GM12878 (cell line): ENCODE measurements around the gene CCDC63. TPM values are rescaled to one million over a fixed set of nuclear protein-coding genes. Genes with fewer than 3 reads are reported as not detected.

Experiments
- ATAC-seq: fragments of 200-7000 bp; cut with Tn5 transposase; 3 replicates; pipeline ENCODE4 v1.9.1; 2020; ENCODE audit warnings: mild to moderate bottlenecking, moderate library complexity
- BruUV-seq: library from RNA; stranded (reverse); fragments of 400-500 nt; replicated peaks from 2 replicates; lab custom pipeline; 2021; lab: Mats Ljungman, UMichigan
- CTCF ChIA-PET: fragments of 300-600 bp; sonication (Branson Sonifier 250); formaldehyde crosslinking; extraction: SDS; loops from one replicate; lab custom pipeline; 2021; ENCODE audit warnings: inconsistent platforms; lab: Yijun Ruan, JAX
- POLR2A ChIA-PET: fragments of 350-600 bp; formaldehyde crosslinking; extraction: SDS; loops from one replicate; lab custom pipeline; 2021; ENCODE audit warnings: inconsistent platforms; lab: Charles Lee
- RAD21 ChIA-PET: fragments of 300-600 bp; sonication (Branson Sonifier 250); formaldehyde crosslinking; loops from one replicate; lab custom pipeline; 2023; ENCODE audit warnings: antibody characterized with exemption; ENCODE audit not compliant: unreplicated experiment; lab: Charles Lee
- SMC1A ChIA-PET: fragments of 300-600 bp; sonication (Branson Sonifier 250); formaldehyde crosslinking; loops from one replicate; lab custom pipeline; 2023; ENCODE audit not compliant: unreplicated experiment, uncharacterized antibody; lab: Charles Lee
- DNase-seq: peaks from one replicate; pipeline ENCODE4 v3.0.0-alpha.2; 2011; ENCODE audit warnings: low read depth, low spot score
- FAIRE-seq: peaks from 3 replicates; lab custom pipeline; 2011; peaks lifted over from hg19 to GRCh38; lab: Jason Lieb, UNC
- H2AFZ ChIP-seq: 2 replicates; pipeline ENCODE4 v1.6.0; 2011; ENCODE audit warnings: low read depth, low read length, control low read depth; ENCODE audit not compliant: control insufficient read depth
- H3K27ac ChIP-seq: 2 replicates; pipeline ENCODE4 v1.5.1; 2011; ENCODE audit warnings: control low read depth; ENCODE audit not compliant: control insufficient read depth, insufficient read depth
- H3K27me3 ChIP-seq, 2 experiments: replicated peaks in 1 of 2; 2 replicates each; pipeline versions ENCODE4 v1.6.0 to v1.6.1; 2011; ENCODE audit warnings: low read length in 1 of 2; ENCODE audit not compliant: control insufficient read depth in 2 of 2, insufficient read depth in 2 of 2
- H3K36me3 ChIP-seq, 2 experiments: 2 replicates each; pipeline ENCODE4 v1.5.1; 2011; ENCODE audit warnings: low read length in 1 of 2; ENCODE audit not compliant: control insufficient read depth in 2 of 2, insufficient read depth in 2 of 2
- H3K4me1 ChIP-seq: 2 replicates; pipeline ENCODE4 v1.6.1; 2011; ENCODE audit warnings: mild to moderate bottlenecking, low read length, moderate library complexity, mixed read lengths; ENCODE audit not compliant: control insufficient read depth, insufficient read depth
- H3K4me2 ChIP-seq: 2 replicates; pipeline ENCODE4 v1.6.0; 2011; ENCODE audit warnings: control low read depth; ENCODE audit not compliant: control insufficient read depth, insufficient read depth
- H3K4me3 ChIP-seq: fragments of 200-600 bp; sonication (generic); 2 replicates; pipeline ENCODE4 v1.5.1; 2016
- H3K79me2 ChIP-seq: 2 replicates; pipeline ENCODE4 v1.6.0; 2011; ENCODE audit warnings: low read length; ENCODE audit not compliant: control insufficient read depth, insufficient read depth
- H3K9ac ChIP-seq: 2 replicates; pipeline ENCODE4 v1.8.0; 2011; ENCODE audit warnings: low read length, control low read depth, mixed read lengths; ENCODE audit not compliant: control insufficient read depth, insufficient read depth
- H3K9me3 ChIP-seq: replicated peaks from 3 replicates; pipeline ENCODE4 v1.5.1; 2011; ENCODE audit warnings: mild to moderate bottlenecking, low read length; ENCODE audit not compliant: control insufficient read depth, insufficient read depth
- H4K20me1 ChIP-seq: 2 replicates; pipeline ENCODE4 v1.6.0; 2011; ENCODE audit not compliant: control insufficient read depth, insufficient read depth
- CBFB ChIP-seq: IDR thresholded peaks from 2 replicates; pipeline ENCODE4 v1.6.1; 2016; ENCODE audit warnings: antibody characterized with exemption, low read depth
- CHD4 ChIP-seq: fragments of 200-600 bp; sonication (generic); IDR thresholded peaks from 2 replicates; pipeline ENCODE4 v1.6.1; 2016; ENCODE audit warnings: mild to moderate bottlenecking
- EZH2 ChIP-seq: IDR thresholded peaks from 2 replicates; pipeline ENCODE4 v1.6.1; 2012; ENCODE audit warnings: low read depth, mild to moderate bottlenecking, control low read depth, inconsistent platforms, low read length, borderline replicate concordance; ENCODE audit not compliant: control insufficient read depth
- GABPA ChIP-seq: IDR thresholded peaks from 2 replicates; pipeline ENCODE4 v1.6.1; 2014; ENCODE audit warnings: antibody characterized with exemption, low read depth, mild to moderate bottlenecking, inconsistent platforms
- HDAC2 ChIP-seq: fragments of 200-600 bp; sonication (generic); IDR thresholded peaks from 2 replicates; pipeline ENCODE4 v1.6.1; 2017
- IKZF2 ChIP-seq, 2 experiments: fragments of 450-650 bp; IDR thresholded peaks; 2 replicates each; pipeline ENCODE4 v1.6.1; 2017; ENCODE audit warnings: mild to moderate bottlenecking in 2 of 2, moderate library complexity in 2 of 2
- KLF5 ChIP-seq: fragments of 450-650 bp; IDR thresholded peaks from 2 replicates; pipeline ENCODE4 v1.6.1; 2014; ENCODE audit warnings: mild to moderate bottlenecking; ENCODE audit not compliant: partially characterized antibody
- NFIC ChIP-seq: IDR thresholded peaks from 2 replicates; pipeline ENCODE4 v1.6.1; 2012; ENCODE audit warnings: low read depth, mild to moderate bottlenecking, inconsistent platforms, low read length, moderate library complexity
- PAX5 ChIP-seq: IDR thresholded peaks from 2 replicates; pipeline ENCODE4 v1.6.1; 2011; ENCODE audit warnings: low read depth, low read length, borderline replicate concordance
- SP1 ChIP-seq: IDR thresholded peaks from one replicate; pipeline ENCODE4 v1.6.1; 2011; ENCODE audit warnings: low read depth, low read length
- ZBTB4 ChIP-seq: fragments of 450-650 bp; formaldehyde crosslinking; IDR thresholded peaks from 2 replicates; pipeline ENCODE4 v1.4.0; 2022; ENCODE audit warnings: mild to moderate bottlenecking, moderate library complexity
- WGBS: methylation state at CpG from one replicate; pipeline ENCODE4 v1.1.6; 2016; ENCODE audit warnings: low lambda C conversion rate; ENCODE audit not compliant: insufficient replicate concordance, insufficient coverage; ENCODE audit errors: missing lambda C conversion rate; 5-methylcytosine and 5-hydroxymethylcytosine counted together
- in situ Hi-C: fragments of 300-500 bp; cut with MboI; formaldehyde crosslinking; loops from 9 replicates; pipeline ENCODE4 v1.14.3; 2018; ENCODE audit warnings: mixed read lengths
- intact Hi-C: fragments of 100-400 bp; cut with micrococcal nuclease; formaldehyde crosslinking; loops from one replicate; pipeline ENCODE4 v1.14.2; 2022; ENCODE audit not compliant: unreplicated experiment
- polyA plus RNA-seq, 11 experiments: library from polyadenylated mRNA; depleted of rRNA in 4 of 11; unstranded in 6 of 11; stranded (reverse) in 5 of 11; fragments of >200 nt; fragmentation: Nextera tagmentation in 4 of 11; fragmentation: Illumina TruSeq in 1 of 11; extraction: Ambion mirVana in 4 of 11; extraction: Trizol in 1 of 11; gene quantifications; 1 replicate in 1 of 11; 2 replicates in 10 of 11; pipeline versions ENCODE4 v1.2.1 to v1.2.3, GENCODE V29; 2011 to 2016; ENCODE audit warnings: inconsistent platforms in 2 of 11, missing spikeins in 2 of 11, low read depth in 1 of 11
- total RNA-seq, 4 experiments: library from RNA; depleted of rRNA in 3 of 4; stranded (reverse); fragments of >200 nt in 3 of 4; fragmentation: Illumina TruSeq in 1 of 4; extraction: Trizol in 1 of 4; gene quantifications; 2 replicates each; pipeline versions ENCODE4 v1.2.1 to v1.2.3, GENCODE V29; 2013 to 2021
- TF ChIP-seq, protein P1 (sequence below): fragments of 450-650 bp; formaldehyde crosslinking; IDR thresholded peaks from 2 replicates; pipeline ENCODE4 v1.4.0; 2020; ENCODE audit warnings: mild to moderate bottlenecking, moderate library complexity

CCDC63 gene
- total and polyA plus RNA-seq, 10 of the 15 experiments (the other 5 are each of a cell fraction or from before 2014, with no cell fraction given): not detected

- no peaks in the 10 kb centered on the region for H3K4me1 ChIP-seq
- in situ Hi-C loops (no loop called here), intact Hi-C loops (no loop called here)
- H3K27me3 ChIP-seq: no peaks in the 10 kb centered on the region
- no peak for FAIRE-seq
- TF ChIP-seq CBFB: no peak
- no peak for TF ChIP-seq PAX5
- ATAC-seq: no peak
- H3K9ac ChIP-seq: no peak overlapping the region
- no peak overlapping the region for H3K27ac ChIP-seq
- no peak overlapping the region for H3K4me2 ChIP-seq
- peaks cover 3% of the 10 kb centered on the region; the same call in 2 of the 3 replicates for H3K9me3 ChIP-seq
- ChIA-PET POLR2A (interaction anchor here (0.5 kb wide), 1 partner anchor 28 kb away, joined by 4 read pairs; no protein-coding TSS in a partner anchor), CTCF (no interaction called here), SMC1A (interaction anchor here (1.3 to 2.4 kb wide), 2 partner anchors 10 to 18 kb away, joined by 3 to 7 read pairs; no protein-coding TSS in a partner anchor), RAD21 (no interaction called here)
- no peaks in the 10 kb centered on the region for H4K20me1 ChIP-seq
- H3K36me3 ChIP-seq: no peaks in the 10 kb centered on the region
- no peaks in the 10 kb centered on the region for H3K79me2 ChIP-seq
- no TSS peak for BruUV-seq
- no peak overlapping the region for H2AFZ ChIP-seq
- DNase-seq: no peak
- 69% methylated on average over 3 of the region's 3 CpGs for WGBS
- no peak overlapping the region for H3K4me3 ChIP-seq
Observed at GRCh38 chr12:110804406-110804805, 42.4 kb upstream of the CCDC63 start.

GRCh38 chr12:110807640-110808039 is 39.1 kb upstream of the CCDC63 start:
- H3K9me3 ChIP-seq: peaks cover 3% of the 10 kb centered on the region; the same call in 2 of the 3 replicates
- in situ Hi-C loops: no loop called here
- no peak overlapping the region for H3K27ac ChIP-seq
- ChIA-PET SMC1A (no interaction called here), RAD21 (no interaction called here), CTCF (no interaction called here), POLR2A (no interaction called here)
- H3K79me2 ChIP-seq: no peaks in the 10 kb centered on the region
- no peak overlapping the region for H3K4me3 ChIP-seq
- no peak overlapping the region for H3K4me2 ChIP-seq
- H3K27me3 ChIP-seq: no peaks in the 10 kb centered on the region; a peak in 1 of 4 replicates
- no peak for DNase-seq
- no peaks in the 10 kb centered on the region for H3K4me1 ChIP-seq
- no peaks in the 10 kb centered on the region for H4K20me1 ChIP-seq
- H3K36me3 ChIP-seq: no peaks in the 10 kb centered on the region
- FAIRE-seq: no peak
- ATAC-seq: no peak
- H2AFZ ChIP-seq: no peak overlapping the region
- intact Hi-C loops: no loop called here
- 62% methylated on average over 7 of the region's 7 CpGs for WGBS
- BruUV-seq: no TSS peak
- no peak overlapping the region for H3K9ac ChIP-seq
- TF ChIP-seq, protein P1, sequence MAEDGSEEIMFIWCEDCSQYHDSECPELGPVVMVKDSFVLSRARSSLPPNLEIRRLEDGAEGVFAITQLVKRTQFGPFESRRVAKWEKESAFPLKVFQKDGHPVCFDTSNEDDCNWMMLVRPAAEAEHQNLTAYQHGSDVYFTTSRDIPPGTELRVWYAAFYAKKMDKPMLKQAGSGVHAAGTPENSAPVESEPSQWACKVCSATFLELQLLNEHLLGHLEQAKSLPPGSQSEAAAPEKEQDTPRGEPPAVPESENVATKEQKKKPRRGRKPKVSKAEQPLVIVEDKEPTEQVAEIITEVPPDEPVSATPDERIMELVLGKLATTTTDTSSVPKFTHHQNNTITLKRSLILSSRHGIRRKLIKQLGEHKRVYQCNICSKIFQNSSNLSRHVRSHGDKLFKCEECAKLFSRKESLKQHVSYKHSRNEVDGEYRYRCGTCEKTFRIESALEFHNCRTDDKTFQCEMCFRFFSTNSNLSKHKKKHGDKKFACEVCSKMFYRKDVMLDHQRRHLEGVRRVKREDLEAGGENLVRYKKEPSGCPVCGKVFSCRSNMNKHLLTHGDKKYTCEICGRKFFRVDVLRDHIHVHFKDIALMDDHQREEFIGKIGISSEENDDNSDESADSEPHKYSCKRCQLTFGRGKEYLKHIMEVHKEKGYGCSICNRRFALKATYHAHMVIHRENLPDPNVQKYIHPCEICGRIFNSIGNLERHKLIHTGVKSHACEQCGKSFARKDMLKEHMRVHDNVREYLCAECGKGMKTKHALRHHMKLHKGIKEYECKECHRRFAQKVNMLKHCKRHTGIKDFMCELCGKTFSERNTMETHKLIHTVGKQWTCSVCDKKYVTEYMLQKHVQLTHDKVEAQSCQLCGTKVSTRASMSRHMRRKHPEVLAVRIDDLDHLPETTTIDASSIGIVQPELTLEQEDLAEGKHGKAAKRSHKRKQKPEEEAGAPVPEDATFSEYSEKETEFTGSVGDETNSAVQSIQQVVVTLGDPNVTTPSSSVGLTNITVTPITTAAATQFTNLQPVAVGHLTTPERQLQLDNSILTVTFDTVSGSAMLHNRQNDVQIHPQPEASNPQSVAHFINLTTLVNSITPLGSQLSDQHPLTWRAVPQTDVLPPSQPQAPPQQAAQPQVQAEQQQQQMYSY (CRISPR knock-in tag): no peak
- TF ChIP-seq KLF5: no peak
- TF ChIP-seq CHD4: no peak
- no peak for TF ChIP-seq ZBTB4 (CRISPR knock-in tag)
- no peak for TF ChIP-seq NFIC
- no peak for TF ChIP-seq IKZF2 (IDR thresholded peaks at IDR 0.05)
- TF ChIP-seq EZH2: no peak
- TF ChIP-seq GABPA: no peak
- TF ChIP-seq HDAC2: no peak
- TF ChIP-seq SP1: no peak
